Endothelial cell of umbilical vein (primary cell): ENCODE results near the gene DCAF11. TPM values are rescaled to one million over a fixed set of nuclear protein-coding genes. Genes with fewer than 3 reads are reported as not detected.

Experiments
- BruUV-seq: library from RNA; stranded (reverse); fragments of 400-500 nt; replicated peaks from 2 replicates; lab custom pipeline; 2021; lab: Mats Ljungman, UMichigan
- CTCF ChIA-PET: fragments of 300-600, 350-600 bp; sonication (Branson Sonifier 250); formaldehyde crosslinking; loops from one replicate; lab custom pipeline; 2021; ENCODE audit warnings: antibody characterized with exemption, inconsistent platforms; lab: Charles Lee
- POLR2A ChIA-PET: fragments of 300-600, 350-600 bp; sonication (Branson Sonifier 250); formaldehyde crosslinking; loops from one replicate; lab custom pipeline; 2021; ENCODE audit warnings: antibody characterized with exemption, inconsistent platforms; lab: Charles Lee
- DNase-seq: peaks from one replicate; pipeline ENCODE4 v3.0.0-alpha.2; 2011; ENCODE audit warnings: low read depth, low spot score
- FAIRE-seq: peaks from 2 replicates; lab custom pipeline; 2011; peaks lifted over from hg19 to GRCh38; lab: Jason Lieb, UNC
- H2AFZ ChIP-seq: 2 replicates; pipeline ENCODE4 v1.6.0; 2012; ENCODE audit warnings: low read depth, low read length, control low read depth, inconsistent platforms
- H3K27ac ChIP-seq: 2 replicates; pipeline ENCODE4 v1.5.1; 2011; ENCODE audit warnings: low read depth, mild to moderate bottlenecking, control low read depth, low read length, moderate library complexity; ENCODE audit not compliant: insufficient read depth
- H3K27me3 ChIP-seq, 2 experiments: 2 replicates each; pipeline versions ENCODE4 v1.6.0 to v1.6.1; 2011; ENCODE audit warnings: low read length in 2 of 2, mixed read lengths in 1 of 2; ENCODE audit not compliant: control insufficient read depth in 2 of 2, insufficient read depth in 2 of 2
- H3K36me3 ChIP-seq, 2 experiments: 2 replicates in 1 of 2; 3 replicates in 1 of 2; pipeline ENCODE4 v1.5.1; 2011; ENCODE audit warnings: low read length in 2 of 2, mild to moderate bottlenecking in 1 of 2, moderate library complexity in 1 of 2; ENCODE audit not compliant: control insufficient read depth in 2 of 2, insufficient read depth in 2 of 2; ENCODE audit errors: extremely low read depth in 1 of 2
- H3K4me1 ChIP-seq: 3 replicates; pipeline ENCODE4 v1.5.1; 2011; ENCODE audit warnings: mild to moderate bottlenecking, low read length; ENCODE audit not compliant: control insufficient read depth, insufficient read depth; ENCODE audit errors: extremely low read depth
- H3K4me2 ChIP-seq: 2 replicates; pipeline ENCODE4 v1.6.1; 2011; ENCODE audit warnings: low read length, control low read depth, mixed read lengths; ENCODE audit not compliant: insufficient read depth
- H3K4me3 ChIP-seq, 3 experiments: fragments of 200-600 bp in 1 of 3; sonication (generic), shearing (Covaris generic) in 1 of 3; replicated peaks in 1 of 3; 2 replicates each; pipeline ENCODE4 v1.5.1; 2011 to 2016; ENCODE audit warnings: control low read depth in 3 of 3, low read length in 3 of 3, mild to moderate bottlenecking in 2 of 3, inconsistent platforms in 1 of 3, low read depth in 1 of 3, moderate library complexity in 1 of 3; ENCODE audit not compliant: insufficient read depth in 1 of 3
- H3K79me2 ChIP-seq: 2 replicates; pipeline ENCODE4 v1.6.0; 2012; ENCODE audit warnings: low read length, inconsistent platforms; ENCODE audit not compliant: control insufficient read depth, insufficient read depth
- H3K9ac ChIP-seq: replicated peaks from 2 replicates; pipeline ENCODE3; 2011; ENCODE audit warnings: low read length, control low read depth; ENCODE audit not compliant: insufficient read depth; ENCODE audit errors: extremely low read depth
- H3K9me1 ChIP-seq: replicated peaks from 3 replicates; pipeline ENCODE4 v1.6.0; 2011; ENCODE audit warnings: mild to moderate bottlenecking, low read length; ENCODE audit not compliant: control insufficient read depth, insufficient read depth; ENCODE audit errors: extremely low read depth
- H3K9me3 ChIP-seq: replicated peaks from 2 replicates; pipeline ENCODE4 v1.5.1; 2012; ENCODE audit warnings: low read length, inconsistent platforms; ENCODE audit not compliant: control insufficient read depth, insufficient read depth
- H4K20me1 ChIP-seq: replicated peaks from 2 replicates; pipeline ENCODE3; 2011; ENCODE audit warnings: mild to moderate bottlenecking, low read length; ENCODE audit not compliant: control insufficient read depth, insufficient read depth; ENCODE audit errors: extremely low read depth
- EZH2 ChIP-seq: IDR thresholded peaks from 2 replicates; pipeline ENCODE4 v1.6.1; 2012; ENCODE audit warnings: borderline replicate concordance, low read depth, mild to moderate bottlenecking, moderate library complexity, low read length, inconsistent platforms; ENCODE audit not compliant: severe bottlenecking
- FOS ChIP-seq: IDR thresholded peaks from 2 replicates; pipeline ENCODE4 v1.6.1; 2011; ENCODE audit warnings: mild to moderate bottlenecking, low read length, moderate library complexity, borderline replicate concordance; ENCODE audit not compliant: insufficient read depth
- GATA2 ChIP-seq: IDR thresholded peaks from 2 replicates; pipeline ENCODE4 v1.7.0; 2011; ENCODE audit warnings: low read depth, mild to moderate bottlenecking, moderate library complexity, mixed read lengths, low read length; ENCODE audit not compliant: insufficient read length, insufficient read depth
- JUN ChIP-seq: IDR thresholded peaks from 2 replicates; pipeline ENCODE4 v1.6.1; 2011; ENCODE audit warnings: borderline replicate concordance, low read depth; ENCODE audit not compliant: insufficient read length, insufficient read depth
- MAX ChIP-seq: IDR thresholded peaks from 2 replicates; pipeline ENCODE4 v1.6.1; 2011; ENCODE audit not compliant: insufficient read depth, insufficient read length
- MYC ChIP-seq: IDR thresholded peaks from one replicate; pipeline ENCODE4 v1.6.1; 2011; ENCODE audit warnings: mild to moderate bottlenecking, low read depth, low read length
- POLR2A ChIP-seq: IDR thresholded peaks from 2 replicates; pipeline ENCODE4 v1.6.1; 2012; ENCODE audit warnings: low read depth, mild to moderate bottlenecking, control low read depth, low read length
- POLR2AphosphoS5 ChIP-seq: IDR thresholded peaks from 2 replicates; pipeline ENCODE4 v1.6.1; 2012; ENCODE audit warnings: low read depth, mild to moderate bottlenecking, control low read depth, low read length, moderate library complexity; ENCODE audit not compliant: insufficient read depth
- dilution Hi-C: fragments of 300-500 bp; cut with MboI; formaldehyde crosslinking; loops from one replicate; pipeline ENCODE4 v1.15.0; 2019; ENCODE audit warnings: low sequenced_read_pairs; ENCODE audit not compliant: extremely low pct_ligation_motif_present
- intact Hi-C: fragments of 100-400 bp; cut with micrococcal nuclease; formaldehyde crosslinking; loops from one replicate; pipeline ENCODE4 v1.10.0; 2022
- polyA plus RNA-seq, 4 experiments: library from polyadenylated mRNA; depleted of rRNA in 3 of 4; stranded (reverse) in 3 of 4; unstranded in 1 of 4; fragments of >200 nt; gene quantifications; 2 replicates each; pipeline versions ENCODE4 v1.2.1 to v1.2.3, GENCODE V29; 2011 to 2012; ENCODE audit warnings: missing spikeins in 1 of 4
- total RNA-seq: library from RNA; stranded (reverse); gene quantifications from 2 replicates; pipeline ENCODE4 v1.2.3, GENCODE V29; 2021
- TF ChIP-seq, protein P1 (sequence below), 2 donors: IDR thresholded peaks; 1 replicate in 1 of 2; 2 replicates in 1 of 2; pipeline ENCODE4 v1.5.1; 2011; ENCODE audit warnings: low read length in 2 of 2, mild to moderate bottlenecking in 2 of 2, moderate library complexity in 2 of 2, control low read depth in 1 of 2, inconsistent platforms in 1 of 2, low read depth in 1 of 2; ENCODE audit not compliant: insufficient read depth in 1 of 2; ENCODE audit errors: extremely low read depth in 1 of 2

Gene DCAF11
- total and polyA plus RNA-seq, 2 donors (not counting 3 experiments of a cell fraction or from before 2014, with no cell fraction given): 37.3 to 38.5 TPM

GRCh38 chr14:24093207-24093900 lies 21.2 kb upstream of the DCAF11 start:
- H3K4me3 ChIP-seq: peak overlapping the region in 1 of 3 experiments; percentile 74
- no peaks in the 10 kb centered on the region for H3K9me1 ChIP-seq
- H2AFZ ChIP-seq: peak overlapping the region; percentile 84
- H3K27me3 ChIP-seq: no peaks in the 10 kb centered on the region
- peaks cover 9% of the 10 kb centered on the region for H3K4me1 ChIP-seq
- H3K4me2 ChIP-seq: no peak overlapping the region
- intact Hi-C loops (no loop called here), dilution Hi-C loops (no loop called here)
- H3K9me3 ChIP-seq: no peaks in the 10 kb centered on the region
- FAIRE-seq: no peak
- ChIA-PET CTCF (interaction anchor here (0.8 to 9.6 kb wide), 8 partner anchors 11 to 214 kb away, joined by 3 to 319 read pairs (median 6); partner anchors contain the start of genes CIDEB, DCAF11 and NRL), POLR2A (interaction anchor here (0.7 to 3.1 kb wide), 3 partner anchors 10 to 21 kb away, joined by 3 to 11 read pairs (median 4); partner anchors contain the start of genes DCAF11 and NRL)
- H3K27ac ChIP-seq: no peak overlapping the region
- H4K20me1 ChIP-seq: no peaks in the 10 kb centered on the region
- no peak for DNase-seq
- H3K36me3 ChIP-seq: no peaks in the 10 kb centered on the region
- TF ChIP-seq FOS (no peak), JUN (no peak), EZH2 (no peak), MAX (no peak), POLR2AphosphoS5 (no peak), POLR2A (no peak), MYC (no peak), GATA2 (no peak)
- TF ChIP-seq, protein P1, sequence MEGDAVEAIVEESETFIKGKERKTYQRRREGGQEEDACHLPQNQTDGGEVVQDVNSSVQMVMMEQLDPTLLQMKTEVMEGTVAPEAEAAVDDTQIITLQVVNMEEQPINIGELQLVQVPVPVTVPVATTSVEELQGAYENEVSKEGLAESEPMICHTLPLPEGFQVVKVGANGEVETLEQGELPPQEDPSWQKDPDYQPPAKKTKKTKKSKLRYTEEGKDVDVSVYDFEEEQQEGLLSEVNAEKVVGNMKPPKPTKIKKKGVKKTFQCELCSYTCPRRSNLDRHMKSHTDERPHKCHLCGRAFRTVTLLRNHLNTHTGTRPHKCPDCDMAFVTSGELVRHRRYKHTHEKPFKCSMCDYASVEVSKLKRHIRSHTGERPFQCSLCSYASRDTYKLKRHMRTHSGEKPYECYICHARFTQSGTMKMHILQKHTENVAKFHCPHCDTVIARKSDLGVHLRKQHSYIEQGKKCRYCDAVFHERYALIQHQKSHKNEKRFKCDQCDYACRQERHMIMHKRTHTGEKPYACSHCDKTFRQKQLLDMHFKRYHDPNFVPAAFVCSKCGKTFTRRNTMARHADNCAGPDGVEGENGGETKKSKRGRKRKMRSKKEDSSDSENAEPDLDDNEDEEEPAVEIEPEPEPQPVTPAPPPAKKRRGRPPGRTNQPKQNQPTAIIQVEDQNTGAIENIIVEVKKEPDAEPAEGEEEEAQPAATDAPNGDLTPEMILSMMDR (IDR thresholded peaks at IDR 0.05; ENCODE audit: extremely low read depth in 1 of 2, insufficient read depth in 1 of 2, low read depth in 1 of 2, low read length in 2 of 2): no peak
- H3K79me2 ChIP-seq: peaks cover 4% of the 10 kb centered on the region
- H3K9ac ChIP-seq: no peak overlapping the region
- no TSS peak for BruUV-seq
